Chondrocyte (in vitro differentiated cells): ENCODE measurements around the gene LRRTM4. TPM values are rescaled to one million over a fixed set of nuclear protein-coding genes. Genes with fewer than 3 reads are reported as not detected.

Source experiments
- DNase-seq: peaks from one replicate; pipeline ENCODE4 v3.0.0; 2021; ENCODE audit warnings: mixed read lengths, low spot score
- H3K27ac Mint-ChIP-seq: one replicate; pipeline ENCODE4 v1.8.0; 2021; ENCODE audit warnings: mild to moderate bottlenecking, moderate library complexity, mixed read lengths; ENCODE audit not compliant: unreplicated experiment
- H3K27me3 Mint-ChIP-seq: 2 replicates; pipeline ENCODE4 v1.8.0; 2021; ENCODE audit warnings: low read depth, mixed read lengths
- H3K36me3 Mint-ChIP-seq: 2 replicates; pipeline ENCODE4 v1.8.0; 2021; ENCODE audit warnings: low read depth, mixed read lengths
- H3K4me1 Mint-ChIP-seq: 2 replicates; pipeline ENCODE4 v1.8.0; 2021; ENCODE audit warnings: low read depth, mild to moderate bottlenecking, mixed read lengths
- H3K4me3 Mint-ChIP-seq: one replicate; pipeline ENCODE4 v1.8.0; 2021; ENCODE audit warnings: mild to moderate bottlenecking, moderate library complexity, mixed read lengths; ENCODE audit not compliant: unreplicated experiment
- H3K9me3 Mint-ChIP-seq: 2 replicates; pipeline ENCODE4 v1.8.0; 2021; ENCODE audit warnings: low read depth, mixed read lengths
- CTCF ChIP-seq: fragments of 200-600 bp; sonication (generic); IDR thresholded peaks from 2 replicates; pipeline ENCODE4 v1.5.0; 2021; ENCODE audit warnings: antibody characterized with exemption, mild to moderate bottlenecking, moderate library complexity
- total RNA-seq: library from RNA; stranded (reverse); gene quantifications from 3 replicates; pipeline ENCODE4 v1.2.1, GENCODE V29; 2021

Gene LRRTM4
- total RNA-seq, 1 donor from 2014 or later: not detected

DNA sequence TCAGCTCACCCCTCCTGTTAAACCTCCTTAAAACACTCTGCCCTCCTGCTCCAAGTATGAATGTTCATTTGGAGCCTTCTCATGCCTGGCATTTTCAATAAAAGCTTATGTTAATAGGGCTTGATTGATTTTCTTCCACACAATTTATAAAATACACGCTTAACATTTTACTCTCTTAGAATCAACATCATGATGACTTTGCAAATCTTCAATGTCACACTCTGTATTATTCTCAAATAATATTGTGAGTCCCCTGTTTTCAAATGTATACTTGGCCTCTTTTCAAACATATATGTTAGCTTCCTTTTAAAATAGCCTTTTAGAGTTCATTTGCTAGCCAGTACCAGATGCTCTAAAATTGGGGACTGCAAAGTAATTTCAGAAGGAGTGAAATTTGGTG lies 520.3 kb downstream of the LRRTM4 start:
- Mint-ChIP-seq H3K9me3 (no peaks in the 10 kb centered on the region), H3K27me3 (peaks cover 2% of the 10 kb centered on the region), H3K36me3 (no peaks in the 10 kb centered on the region), H3K4me3 (no peak overlapping the region), H3K4me1 (no peaks in the 10 kb centered on the region), H3K27ac (no peak overlapping the region)
- no peak for DNase-seq
- TF ChIP-seq CTCF: no peak

- Mint-ChIP-seq H3K9me3 (no peaks in the 10 kb centered on the region), H3K4me3 (no peak overlapping the region), H3K27ac (no peak overlapping the region), H3K27me3 (no peaks in the 10 kb centered on the region), H3K4me1 (no peaks in the 10 kb centered on the region), H3K36me3 (no peaks in the 10 kb centered on the region)
- TF ChIP-seq CTCF: no peak
- DNase-seq: no peak
Measured at GRCh38 chr2:76998704-76999103, 523.5 kb downstream of the LRRTM4 start.

- H3K27me3 Mint-ChIP-seq: no peaks in the 10 kb centered on the region
- no peak overlapping the region for H3K27ac Mint-ChIP-seq
- no peaks in the 10 kb centered on the region for H3K36me3 Mint-ChIP-seq
- H3K9me3 Mint-ChIP-seq: no peaks in the 10 kb centered on the region
- TF ChIP-seq CTCF: no peak
- DNase-seq: no peak
- H3K4me3 Mint-ChIP-seq: no peak overlapping the region
- H3K4me1 Mint-ChIP-seq: no peaks in the 10 kb centered on the region
Measured at GRCh38 chr2:76998152-76998551, 524.0 kb downstream of the LRRTM4 start.

- no peaks in the 10 kb centered on the region for H3K27me3 Mint-ChIP-seq
- no peak for TF ChIP-seq CTCF
Measured at GRCh38 chr2:76997296-76997695, 524.9 kb downstream of the LRRTM4 start.

GRCh38 chr2:76985387-76986136 lies 536.6 kb downstream of the LRRTM4 start:
- Mint-ChIP-seq H3K36me3 (no peaks in the 10 kb centered on the region), H3K4me3 (no peak overlapping the region), H3K27ac (no peak overlapping the region), H3K27me3 (peaks cover 18% of the 10 kb centered on the region), H3K4me1 (no peaks in the 10 kb centered on the region), H3K9me3 (no peaks in the 10 kb centered on the region)
- no peak for DNase-seq
- TF ChIP-seq CTCF: no peak

More at GRCh38 chr2:76997296-76997695, 524.9 kb downstream of the LRRTM4 start:
- no peak overlapping the region for H3K4me3 Mint-ChIP-seq
- no peaks in the 10 kb centered on the region for H3K4me1 Mint-ChIP-seq
- no peaks in the 10 kb centered on the region for H3K9me3 Mint-ChIP-seq
- no peak overlapping the region for H3K27ac Mint-ChIP-seq
- DNase-seq: no peak
- H3K36me3 Mint-ChIP-seq: no peaks in the 10 kb centered on the region
